Activated CD4-positive, alpha-beta T cell treated with anti-CD3 and anti-CD28 coated beads, Interleukin-2, amount 10 ng/mL, durations not matched to agents 24 days and 14 days (primary cell): Measurements from ENCODE around the gene IRAK1. TPM values are rescaled to one million over a fixed set of nuclear protein-coding genes. Genes with fewer than 3 reads are reported as not detected.

Experiments
- DNase-seq: peaks from one replicate; pipeline ENCODE4 v3.0.0; 2022
- H3K27ac Mint-ChIP-seq: one replicate; pipeline ENCODE4 v1.8.0; 2022; ENCODE audit warnings: mild to moderate bottlenecking, mixed read lengths
- H3K27me3 Mint-ChIP-seq: one replicate; pipeline ENCODE4 v1.8.0; 2022; ENCODE audit warnings: mixed read lengths
- H3K36me3 Mint-ChIP-seq: one replicate; pipeline ENCODE4 v1.8.0; 2022; ENCODE audit warnings: low read depth, mild to moderate bottlenecking, mixed read lengths
- H3K4me1 Mint-ChIP-seq: one replicate; pipeline ENCODE4 v1.8.0; 2021; ENCODE audit warnings: mixed read lengths
- H3K4me3 Mint-ChIP-seq: one replicate; pipeline ENCODE4 v1.8.0; 2022; ENCODE audit warnings: mild to moderate bottlenecking, moderate library complexity, mixed read lengths
- H3K9me3 Mint-ChIP-seq: one replicate; pipeline ENCODE4 v1.8.0; 2021; ENCODE audit warnings: mixed read lengths
- intact Hi-C: fragments of 100-400 bp; cut with micrococcal nuclease; formaldehyde crosslinking; loops from one replicate; pipeline ENCODE4 v1.15.1; 2023
- total RNA-seq: library from RNA; stranded (reverse); gene quantifications from 2 replicates; pipeline ENCODE4 v1.2.3, GENCODE V29; 2022

Gene IRAK1
- total RNA-seq, 1 donor from 2014 or later = 192 TPM

GRCh38 chrX:154021131-154021611 lies 1.5 kb upstream of the IRAK1 start:
- H3K4me3 Mint-ChIP-seq = peak overlapping the region; percentile 92
- H3K36me3 Mint-ChIP-seq = peaks cover 13% of the 10 kb centered on the region
- H3K27ac Mint-ChIP-seq = peak overlapping the region; percentile 76
- intact Hi-C loops = loop anchor here (2.0 kb wide), 2 partner anchors 20 to 50 kb away; partner anchors contain the start of gene HCFC1
- peak; percentile 57 for DNase-seq
- H3K4me1 Mint-ChIP-seq = peaks cover 8% of the 10 kb centered on the region
- no peaks in the 10 kb centered on the region for H3K27me3 Mint-ChIP-seq
- H3K9me3 Mint-ChIP-seq = no peaks in the 10 kb centered on the region

GRCh38 chrX:154020536-154021115 lies 924 bp upstream of the IRAK1 start:
- peaks cover 11% of the 10 kb centered on the region for H3K4me1 Mint-ChIP-seq
- H3K9me3 Mint-ChIP-seq = no peaks in the 10 kb centered on the region
- H3K36me3 Mint-ChIP-seq = peaks cover 17% of the 10 kb centered on the region
- intact Hi-C loops = loop anchor here (2.0 kb wide), 2 partner anchors 20 to 50 kb away; partner anchors contain the start of gene HCFC1
- peak overlapping the region; percentile 94 for H3K27ac Mint-ChIP-seq
- H3K4me3 Mint-ChIP-seq = peak overlapping the region; percentile 92
- no peaks in the 10 kb centered on the region for H3K27me3 Mint-ChIP-seq
- DNase-seq = no peak

- Mint-ChIP-seq H3K27me3 (no peaks in the 10 kb centered on the region), H3K4me3 (peak overlapping the region; percentile 91), H3K4me1 (peaks cover 11% of the 10 kb centered on the region), H3K27ac (peak overlapping the region; percentile 90), H3K36me3 (peaks cover 18% of the 10 kb centered on the region), H3K9me3 (no peaks in the 10 kb centered on the region)
- intact Hi-C loops = no loop called here
- DNase-seq = peak; percentile 74
These were observed 561 bp downstream of the IRAK1 start for GRCh38 chrX:154019061-154019621.

- intact Hi-C loops = no loop called here
These were observed 1.1 kb downstream of the IRAK1 start for GRCh38 chrX:154018518-154019060.

GRCh38 chrX:154017766-154018517 lies 1.8 kb downstream of the IRAK1 start:
- H3K27ac Mint-ChIP-seq = no peak overlapping the region
- H3K4me3 Mint-ChIP-seq = peak overlapping the region; percentile 91
- H3K9me3 Mint-ChIP-seq = no peaks in the 10 kb centered on the region
- peaks cover 9% of the 10 kb centered on the region for H3K4me1 Mint-ChIP-seq
- intact Hi-C loops = no loop called here
- H3K36me3 Mint-ChIP-seq = peaks cover 20% of the 10 kb centered on the region
- no peaks in the 10 kb centered on the region for H3K27me3 Mint-ChIP-seq
- no peak for DNase-seq

More at GRCh38 chrX:154018518-154019060, 1.1 kb downstream of the IRAK1 start:
- peaks cover 11% of the 10 kb centered on the region for H3K4me1 Mint-ChIP-seq
- peak overlapping the region; percentile 91 for H3K4me3 Mint-ChIP-seq
- no peak for DNase-seq
- peaks cover 20% of the 10 kb centered on the region for H3K36me3 Mint-ChIP-seq
- H3K27me3 Mint-ChIP-seq = no peaks in the 10 kb centered on the region
- no peaks in the 10 kb centered on the region for H3K9me3 Mint-ChIP-seq
- H3K27ac Mint-ChIP-seq = peak overlapping the region; percentile 90

- DNase-seq = no peak
- Mint-ChIP-seq H3K36me3 (peaks cover 22% of the 10 kb centered on the region), H3K4me1 (peaks cover 9% of the 10 kb centered on the region), H3K9me3 (no peaks in the 10 kb centered on the region), H3K27ac (no peak overlapping the region), H3K4me3 (no peak overlapping the region), H3K27me3 (no peaks in the 10 kb centered on the region)
- intact Hi-C loops = no loop called here
These were observed 3.2 kb downstream of the IRAK1 start for GRCh38 chrX:154016366-154017076.

GRCh38 chrX:154015581-154016264 lies 4.0 kb downstream of the IRAK1 start:
- peaks cover 22% of the 10 kb centered on the region for H3K36me3 Mint-ChIP-seq
- H3K4me3 Mint-ChIP-seq = peak overlapping the region; percentile 39
- no peaks in the 10 kb centered on the region for H3K27me3 Mint-ChIP-seq
- intact Hi-C loops = no loop called here
- H3K4me1 Mint-ChIP-seq = peaks cover 7% of the 10 kb centered on the region
- no peaks in the 10 kb centered on the region for H3K9me3 Mint-ChIP-seq
- H3K27ac Mint-ChIP-seq = peak overlapping the region; percentile 20
- no peak for DNase-seq

GRCh38 chrX:154014429-154015380 lies 5.0 kb downstream of the IRAK1 start:
- Mint-ChIP-seq H3K9me3 (no peaks in the 10 kb centered on the region), H3K4me1 (peaks cover 4% of the 10 kb centered on the region), H3K27ac (no peak overlapping the region), H3K36me3 (peaks cover 23% of the 10 kb centered on the region), H3K27me3 (no peaks in the 10 kb centered on the region), H3K4me3 (no peak overlapping the region)
- DNase-seq = no peak
- intact Hi-C loops = loop anchor here (5.0 kb wide), 1 partner anchor 38 kb away; no protein-coding TSS in a partner anchor

GRCh38 chrX:154013614-154014360 lies 5.9 kb downstream of the IRAK1 start:
- Mint-ChIP-seq H3K4me1 (peaks cover 4% of the 10 kb centered on the region), H3K9me3 (no peaks in the 10 kb centered on the region), H3K27me3 (no peaks in the 10 kb centered on the region), H3K36me3 (peaks cover 22% of the 10 kb centered on the region), H3K4me3 (no peak overlapping the region), H3K27ac (peak overlapping the region; percentile 53)
- DNase-seq = peak; percentile 83
- intact Hi-C loops = loop anchor here (5.0 kb wide), 1 partner anchor 39 kb away; no protein-coding TSS in a partner anchor

- H3K4me3 Mint-ChIP-seq = no peak overlapping the region
- peaks cover 4% of the 10 kb centered on the region for H3K4me1 Mint-ChIP-seq
- intact Hi-C loops = loop anchor here (5.0 kb wide), 1 partner anchor 39 kb away; no protein-coding TSS in a partner anchor
- H3K9me3 Mint-ChIP-seq = no peaks in the 10 kb centered on the region
- peaks cover 20% of the 10 kb centered on the region for H3K36me3 Mint-ChIP-seq
- no peaks in the 10 kb centered on the region for H3K27me3 Mint-ChIP-seq
- no peak for DNase-seq
- no peak overlapping the region for H3K27ac Mint-ChIP-seq
These were observed 6.7 kb downstream of the IRAK1 start for GRCh38 chrX:154013001-154013421.

- Mint-ChIP-seq H3K27ac (no peak overlapping the region), H3K9me3 (no peaks in the 10 kb centered on the region), H3K36me3 (peaks cover 22% of the 10 kb centered on the region), H3K27me3 (no peaks in the 10 kb centered on the region), H3K4me1 (peaks cover 6% of the 10 kb centered on the region), H3K4me3 (no peak overlapping the region)
- DNase-seq = no peak
- intact Hi-C loops = loop anchor here (5.0 kb wide), 1 partner anchor 40 kb away; no protein-coding TSS in a partner anchor
These were observed 7.2 kb downstream of the IRAK1 start for GRCh38 chrX:154012336-154012991.
